Iris pigment epithelial cell (primary cell): Measurements from ENCODE around the gene ZNF133.
A peak's percentile ranks its signal among the peaks of the same experiment; 100 is the strongest.
"Not testable (repeated sequence)": the region's sequence is repeated elsewhere in the genome, so short reads cannot be mapped to it uniquely, and the experiment has no call there.

Experiments
- DNase-seq: peaks from one replicate; pipeline ENCODE4 v3.0.0-alpha.2; 2011; ENCODE audit warnings: low read depth

The ZNF133 gene

GRCh38 chr20:18287915-18288748, at the start of gene ZNF133:
Gene ZNF133 (plus strand): TSS chr20:18288527. CDS start chr20:18305687, 17,160 bp downstream.
- peak; percentile 94 for DNase-seq

DNA sequence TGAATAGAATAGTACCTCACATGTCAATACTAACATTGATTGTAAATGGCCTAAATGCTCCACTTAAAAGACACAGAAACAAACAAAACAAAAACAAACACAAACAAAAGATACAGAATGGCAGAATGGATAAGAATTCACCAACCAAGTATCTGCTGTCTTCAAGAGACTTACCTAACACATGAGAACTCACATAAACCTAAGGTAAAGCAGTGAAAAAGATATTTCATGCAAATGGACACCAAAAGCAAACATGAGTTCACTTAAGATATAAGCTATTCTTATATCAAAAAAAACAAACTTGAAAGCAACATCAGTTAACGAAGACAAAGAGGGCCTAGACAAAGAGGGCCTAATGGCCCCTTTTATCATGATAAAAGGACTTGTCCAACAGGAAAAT, 47.3 kb upstream of the ZNF133 start:
- DNase-seq, result no peak

DNA sequence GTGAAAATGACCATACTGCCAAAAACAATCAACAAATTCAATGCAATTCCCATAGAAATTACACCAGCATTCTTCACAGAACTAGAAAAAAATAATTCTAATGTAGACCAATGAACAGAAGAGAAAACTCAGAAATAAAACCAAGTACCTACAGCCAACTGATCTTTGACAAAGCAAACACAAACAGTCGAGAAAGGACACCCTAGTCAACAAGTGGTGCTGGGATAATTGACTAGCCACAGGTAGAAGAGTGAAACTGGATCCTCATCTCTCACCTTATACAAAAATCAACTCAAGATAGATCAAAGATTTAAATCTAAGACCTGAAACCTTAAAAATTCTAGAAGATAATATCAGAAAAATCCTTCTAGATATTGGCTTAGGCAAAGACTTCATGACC, 44.5 kb upstream of the ZNF133 start:
- no peak for DNase-seq

DNA sequence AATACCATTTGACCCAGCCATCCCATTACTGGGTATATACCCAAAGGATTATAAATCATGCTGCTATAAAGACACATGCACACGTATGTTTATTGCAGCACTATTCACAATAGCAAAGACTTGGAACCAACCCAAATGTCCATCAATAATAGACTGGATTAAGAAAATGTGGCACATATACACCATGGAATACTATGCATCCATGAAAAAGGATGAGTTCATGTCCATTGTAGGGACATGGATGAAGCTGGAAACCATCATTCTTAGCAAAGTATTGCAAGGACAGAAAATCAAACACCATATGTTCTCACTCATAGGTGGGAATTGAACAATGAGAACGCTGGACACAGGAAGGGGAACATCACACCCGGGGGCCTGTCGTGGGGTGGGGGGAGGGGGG, 39.8 kb upstream of the ZNF133 start:
- DNase-seq, result not testable (repeated sequence)

DNA sequence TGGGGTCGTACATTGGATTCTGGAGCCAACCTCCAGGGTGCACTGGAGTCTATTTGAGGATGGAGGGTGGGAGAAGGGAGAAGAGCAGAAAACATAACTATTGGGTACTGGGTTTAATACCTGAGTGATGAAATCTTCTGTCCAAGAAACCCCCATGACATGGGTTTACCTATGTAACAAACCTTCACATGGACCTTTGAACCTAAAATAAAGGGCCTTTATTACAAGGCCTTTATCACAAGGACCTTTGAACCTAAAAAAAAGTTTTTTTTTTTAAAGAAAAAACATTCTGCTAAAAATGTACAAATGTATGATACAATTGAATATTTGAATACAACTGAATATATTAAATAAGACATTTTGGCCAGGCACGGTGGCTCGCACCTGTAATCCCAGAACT, 38.1 kb upstream of the ZNF133 start:
- DNase-seq, result no peak

DNA sequence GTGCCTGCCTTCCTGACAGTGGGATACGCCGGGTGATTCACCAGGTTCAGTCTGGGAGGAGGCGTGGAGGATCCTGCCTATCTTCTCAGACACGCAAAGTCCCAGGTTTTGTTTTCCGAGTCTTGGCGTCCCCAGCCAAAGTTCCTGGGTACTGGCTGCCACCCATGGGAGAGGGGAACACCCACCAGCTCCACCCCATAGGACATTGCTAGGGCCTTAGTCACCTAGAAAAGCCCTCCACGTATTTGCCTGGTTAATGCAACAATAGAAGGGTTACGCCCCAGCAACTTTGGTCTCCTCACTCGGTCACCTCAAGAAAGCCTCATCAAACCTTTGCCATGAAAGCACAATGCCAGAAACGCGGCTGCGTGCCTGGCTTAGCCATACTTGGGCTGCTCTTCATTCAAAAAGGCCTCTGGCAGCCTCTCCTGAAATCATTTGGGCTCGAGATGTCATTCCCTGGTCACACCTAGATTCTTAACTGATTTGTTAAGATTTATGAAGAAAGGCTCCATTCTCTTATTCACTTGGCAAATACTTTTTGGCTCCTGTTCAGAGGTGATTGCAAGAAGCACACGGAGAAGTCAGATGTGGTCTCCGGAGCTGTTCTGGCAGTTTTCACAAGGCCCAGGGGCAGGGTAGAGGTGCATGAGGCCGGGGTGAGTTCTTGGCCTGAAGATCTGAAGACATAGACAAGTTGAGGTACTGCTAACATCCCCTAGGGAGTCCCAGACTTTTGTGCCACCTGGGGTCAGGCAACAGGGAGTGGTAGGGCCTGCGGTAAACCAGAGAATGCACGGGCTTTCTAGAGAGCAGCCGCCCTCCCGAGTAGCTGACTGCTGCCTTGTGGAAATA, 35.5 kb upstream of the ZNF133 start:
- DNase-seq, result no peak

- no peak for DNase-seq
Observed at GRCh38 chr20:18254615-18255014, 33.7 kb upstream of the ZNF133 start.

DNA sequence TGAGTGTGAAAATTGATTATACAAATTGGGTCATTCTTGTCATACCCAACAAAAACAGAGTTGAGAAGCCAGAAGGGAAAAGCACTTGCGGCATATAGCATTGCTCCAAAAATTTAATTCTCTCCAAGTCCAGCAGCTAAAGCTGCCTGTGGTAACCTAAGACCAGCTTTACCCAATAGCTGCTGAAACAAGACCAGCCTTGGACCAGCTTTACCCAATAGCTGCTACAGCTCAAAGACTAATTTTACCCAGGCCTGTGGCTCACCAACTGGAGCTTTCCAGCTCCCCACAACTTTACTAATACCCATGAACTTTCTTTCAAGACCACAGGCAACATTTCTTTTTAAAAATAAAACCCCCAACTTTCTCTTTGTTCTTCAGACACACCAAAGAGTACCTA, 32.8 kb upstream of the ZNF133 start:
- no peak for DNase-seq

GRCh38 chr20:18256440-18257090, 31.8 kb upstream of the ZNF133 start:
- no peak for DNase-seq

- DNase-seq, result no peak
Observed at GRCh38 chr20:18258126-18258860, 30.0 kb upstream of the ZNF133 start.

GRCh38 chr20:18259730-18260129, 28.6 kb upstream of the ZNF133 start:
- no peak for DNase-seq

GRCh38 chr20:18263723-18264122, 24.6 kb upstream of the ZNF133 start:
- no peak for DNase-seq

- no peak for DNase-seq
Observed at GRCh38 chr20:18265441-18265840, 22.9 kb upstream of the ZNF133 start.

DNA sequence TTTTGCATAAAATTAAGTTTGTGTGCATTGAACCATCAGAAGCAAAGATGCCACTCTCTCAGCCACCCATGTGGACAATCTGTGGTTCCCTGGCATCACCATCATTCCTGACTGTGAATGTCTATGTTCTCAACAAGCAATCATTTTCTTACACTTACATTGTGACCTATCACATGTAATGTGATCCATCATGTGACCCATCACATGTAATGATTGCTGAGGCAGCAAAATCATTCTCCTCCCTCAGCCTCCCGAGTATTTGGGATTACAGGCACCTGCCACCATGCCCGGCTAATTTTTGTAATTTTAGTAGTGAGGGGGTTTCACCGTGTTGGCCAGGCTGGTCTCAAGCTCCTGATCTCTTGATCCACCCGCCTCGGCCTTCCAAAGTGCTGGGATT, 22.0 kb upstream of the ZNF133 start:
- no peak for DNase-seq

- no peak for DNase-seq
Observed at GRCh38 chr20:18267815-18268214, 20.5 kb upstream of the ZNF133 start.

GRCh38 chr20:18271160-18271559, 17.2 kb upstream of the ZNF133 start:
- no peak for DNase-seq

DNA sequence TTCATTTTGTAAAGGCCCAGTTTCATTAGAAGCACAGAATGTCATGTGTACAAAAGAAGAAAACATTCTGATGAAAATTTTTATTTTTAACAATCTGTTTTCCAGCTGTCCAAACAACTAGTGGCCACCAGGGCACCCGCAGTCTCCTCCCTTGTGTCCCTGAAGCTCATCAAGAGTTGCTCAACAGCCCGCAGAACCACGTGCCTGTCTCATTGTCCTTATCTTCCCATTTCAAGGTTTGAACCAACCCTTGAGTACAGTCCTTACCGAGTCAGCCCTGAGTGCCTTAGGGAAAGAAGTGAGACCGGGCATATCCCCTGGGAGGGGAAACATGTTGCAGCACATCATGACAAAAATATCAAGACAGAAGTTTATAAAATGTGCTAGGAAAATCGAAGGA, 15.9 kb upstream of the ZNF133 start:
- DNase-seq, result peak; percentile 29

- DNase-seq, result no peak
Observed at GRCh38 chr20:18273738-18274137, 14.6 kb upstream of the ZNF133 start.

DNA sequence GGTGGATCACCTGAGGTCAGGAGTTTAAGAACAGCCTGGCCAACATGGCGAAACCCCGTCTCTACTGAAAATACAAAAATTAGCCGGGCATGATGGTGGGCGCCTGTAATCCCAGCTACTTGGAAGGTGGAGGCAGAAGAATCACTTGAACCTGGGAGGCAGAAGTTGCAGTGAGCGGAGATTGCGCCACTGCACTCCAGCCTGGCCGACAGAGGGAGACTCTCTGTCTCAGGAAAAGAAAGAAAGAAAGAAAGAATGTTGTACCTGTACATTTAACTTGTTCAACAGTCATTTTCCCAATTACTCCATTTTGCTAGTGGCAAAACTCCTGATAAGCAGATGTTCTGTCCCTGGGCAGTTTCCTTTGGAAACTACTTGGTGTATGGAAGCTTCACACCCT, 12.4 kb upstream of the ZNF133 start:
- DNase-seq, result not testable (repeated sequence)

GRCh38 chr20:18276821-18277220, 11.5 kb upstream of the ZNF133 start:
- DNase-seq, result peak; percentile 78

DNA sequence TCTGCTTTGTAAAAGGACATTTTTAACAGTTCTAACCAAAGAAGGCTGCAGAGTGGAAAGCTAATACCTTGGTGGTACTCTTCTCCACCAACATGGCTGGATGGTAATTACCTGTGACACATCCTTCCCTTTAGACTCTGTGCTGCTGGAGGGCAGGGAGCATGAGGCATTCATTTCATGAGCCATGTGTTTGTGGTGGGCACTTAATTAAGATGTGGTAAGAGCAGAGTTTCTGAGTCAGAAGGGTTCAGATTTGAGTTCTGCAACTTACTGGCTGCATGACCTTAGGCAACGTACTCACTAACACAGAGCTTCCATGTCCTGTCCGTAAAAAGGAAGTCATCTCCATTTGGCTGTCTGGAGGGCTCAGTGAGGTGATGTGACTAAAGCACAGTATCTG, 9.1 kb upstream of the ZNF133 start:
- DNase-seq, result no peak
